GM23338 (cell line): ENCODE data around the gene GHDC.
"Not testable (repeated sequence)": the region's sequence is repeated elsewhere in the genome, so short reads cannot be mapped to it uniquely, and the experiment has no call there.

ENCODE experiments used
- CTCF ChIP-seq, 2 experiments: fragments of 200-600 bp in 1 of 2; sonication (generic) in 1 of 2; conservative IDR thresholded peaks; 2 replicates each; pipeline versions ENCODE4 v1.5.1 to v1.6.1; 2016 to 2017; ENCODE audit warnings: antibody characterized with exemption in 2 of 2, low read depth in 2 of 2, mild to moderate bottlenecking in 2 of 2, moderate library complexity in 1 of 2
- EZH2 ChIP-seq: fragments of 200-600 bp; sonication (generic); IDR thresholded peaks from one replicate; pipeline ENCODE4 v1.8.0; 2017; ENCODE audit warnings: antibody characterized with exemption, mild to moderate bottlenecking, low read depth; ENCODE audit not compliant: unreplicated experiment
- EZH2phosphoT487 ChIP-seq: fragments of 200-600 bp; sonication (generic); IDR thresholded peaks from one replicate; pipeline ENCODE4 v1.8.1; 2018; ENCODE audit warnings: antibody characterized with exemption; ENCODE audit not compliant: unreplicated experiment
- POLR2AphosphoS5 ChIP-seq: IDR thresholded peaks from 2 replicates; pipeline ENCODE4 v1.6.1; 2016; ENCODE audit warnings: antibody characterized with exemption, low read depth

- TF ChIP-seq CTCF (conservative IDR thresholded peaks at IDR 0.05; ENCODE audit: low read depth in 2 of 2); POLR2AphosphoS5; EZH2phosphoT487; EZH2: not testable (repeated sequence)
Observed at GRCh38 chr17:42206153-42206612, 11.9 kb upstream of the GHDC start.
